NOMO-1 treated with dmso at 0.1 percent for 144 hours (cell line): ENCODE results near the gene TMBIM4.

ENCODE experiments used
- DNase-seq: peaks from one replicate; lab custom pipeline; 2025; ENCODE audit not compliant: unreplicated experiment; lab: John Stamatoyannopoulos, UW

Gene TMBIM4

GRCh38 chr12:66103016-66103913, 66.5 kb downstream of the TMBIM4 start:
- no peak for DNase-seq

DNA sequence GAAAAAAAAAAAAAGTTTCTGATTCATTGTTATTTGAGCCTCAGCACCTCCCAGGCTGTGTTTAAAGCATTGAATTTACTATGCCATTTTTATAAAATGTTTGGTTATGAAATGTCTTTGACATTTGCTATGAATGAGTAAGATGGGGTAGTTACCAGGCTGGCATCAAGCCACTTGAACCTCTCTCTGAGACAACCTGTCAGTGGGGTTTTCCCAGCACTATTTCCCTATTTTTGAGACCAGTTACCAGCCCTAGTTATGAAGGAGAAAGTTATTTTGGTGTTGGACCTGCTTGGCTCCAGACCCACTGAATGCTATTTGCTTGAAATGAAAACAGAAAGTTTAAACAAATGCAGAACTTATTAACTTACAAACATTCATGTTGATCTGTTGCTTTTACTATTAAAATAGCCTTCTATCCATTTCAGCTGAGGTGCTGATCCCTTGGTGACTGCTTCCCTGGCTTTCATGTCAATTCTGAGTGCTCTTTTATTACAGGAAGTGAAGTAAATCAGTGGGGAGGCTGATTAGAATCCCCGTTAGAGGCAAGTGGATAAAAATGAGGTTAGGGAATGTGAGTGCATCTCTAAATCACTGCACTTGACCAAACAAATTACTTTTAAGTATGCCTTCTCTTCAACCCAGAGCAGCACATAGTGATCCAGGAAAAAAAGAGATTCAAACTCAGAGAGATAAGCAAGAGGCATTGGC, 77.1 kb downstream of the TMBIM4 start:
- no peak for DNase-seq

GRCh38 chr12:66090157-66090556, 79.6 kb downstream of the TMBIM4 start:
- DNase-seq: no peak

- peak; percentile 20 for DNase-seq
Measured at GRCh38 chr12:66087365-66087943, 82.3 kb downstream of the TMBIM4 start.

- no peak for DNase-seq
Measured at GRCh38 chr12:66085998-66086397, 83.8 kb downstream of the TMBIM4 start.
